HG03521 (cell line): ENCODE data around the gene SLC49A3.
"Not testable (repeated sequence)": the region's sequence is repeated elsewhere in the genome, so short reads cannot be mapped to it uniquely, and the experiment has no call there.

Source experiments
- ATAC-seq: cut with Tn5 transposase; IDR thresholded peaks from one replicate; pipeline ENCODE4 v1.9.1; 2021; ENCODE audit warnings: mild to moderate bottlenecking, moderate library complexity; ENCODE audit not compliant: unreplicated experiment

SLC49A3 gene

GRCh38 chr4:722169-722725 lies 33.3 kb upstream of the SLC49A3 start:
- ATAC-seq, result no peak

GRCh38 chr4:721261-722168 lies 32.6 kb upstream of the SLC49A3 start:
- ATAC-seq, result no peak

- ATAC-seq, result no peak
Measured at GRCh38 chr4:720111-720860, 31.3 kb upstream of the SLC49A3 start.

- no peak for ATAC-seq
Measured at GRCh38 chr4:718460-718859, 29.5 kb upstream of the SLC49A3 start.

GRCh38 chr4:717601-718320 lies 28.8 kb upstream of the SLC49A3 start:
- ATAC-seq, result no peak

GRCh38 chr4:714087-714486 lies 25.1 kb upstream of the SLC49A3 start:
- no peak for ATAC-seq

GRCh38 chr4:712916-713632 lies 24.1 kb upstream of the SLC49A3 start:
- no peak for ATAC-seq

GRCh38 chr4:712093-712492 lies 23.1 kb upstream of the SLC49A3 start:
- no peak for ATAC-seq

GRCh38 chr4:710916-711315 lies 22.0 kb upstream of the SLC49A3 start:
- no peak for ATAC-seq

GRCh38 chr4:710116-710515 lies 21.2 kb upstream of the SLC49A3 start:
- no peak for ATAC-seq

GRCh38 chr4:709348-709747 lies 20.4 kb upstream of the SLC49A3 start:
- ATAC-seq, result no peak

- ATAC-seq, result no peak
Measured at GRCh38 chr4:708631-708933, 19.6 kb upstream of the SLC49A3 start.

- ATAC-seq, result no peak
Measured at GRCh38 chr4:707929-708630, 19.1 kb upstream of the SLC49A3 start.

GRCh38 chr4:706834-707598 lies 18.1 kb upstream of the SLC49A3 start:
- ATAC-seq, result no peak

GRCh38 chr4:706083-706633 lies 17.2 kb upstream of the SLC49A3 start:
- not testable (repeated sequence) for ATAC-seq

GRCh38 chr4:705278-706082 lies 16.5 kb upstream of the SLC49A3 start, which contains the start of gene PCGF3:
PCGF3 (plus strand) TSS chr4:705832; CDS start chr4:733681, 27,849 bp downstream.
- ATAC-seq, result peak; percentile 93

- ATAC-seq, result no peak
Measured at GRCh38 chr4:704971-705277, 16.0 kb upstream of the SLC49A3 start.

GRCh38 chr4:704198-704891 lies 15.4 kb upstream of the SLC49A3 start:
- ATAC-seq, result no peak
